Measurements from ENCODE around the gene SPATA20. TPM values are rescaled to one million over a fixed set of nuclear protein-coding genes. Genes with fewer than 3 reads are reported as not detected.

SPATA20 gene
- total and polyA plus RNA-seq, 9 donors, result 43.5 to 81.2 (median 60.5) TPM

DNA sequence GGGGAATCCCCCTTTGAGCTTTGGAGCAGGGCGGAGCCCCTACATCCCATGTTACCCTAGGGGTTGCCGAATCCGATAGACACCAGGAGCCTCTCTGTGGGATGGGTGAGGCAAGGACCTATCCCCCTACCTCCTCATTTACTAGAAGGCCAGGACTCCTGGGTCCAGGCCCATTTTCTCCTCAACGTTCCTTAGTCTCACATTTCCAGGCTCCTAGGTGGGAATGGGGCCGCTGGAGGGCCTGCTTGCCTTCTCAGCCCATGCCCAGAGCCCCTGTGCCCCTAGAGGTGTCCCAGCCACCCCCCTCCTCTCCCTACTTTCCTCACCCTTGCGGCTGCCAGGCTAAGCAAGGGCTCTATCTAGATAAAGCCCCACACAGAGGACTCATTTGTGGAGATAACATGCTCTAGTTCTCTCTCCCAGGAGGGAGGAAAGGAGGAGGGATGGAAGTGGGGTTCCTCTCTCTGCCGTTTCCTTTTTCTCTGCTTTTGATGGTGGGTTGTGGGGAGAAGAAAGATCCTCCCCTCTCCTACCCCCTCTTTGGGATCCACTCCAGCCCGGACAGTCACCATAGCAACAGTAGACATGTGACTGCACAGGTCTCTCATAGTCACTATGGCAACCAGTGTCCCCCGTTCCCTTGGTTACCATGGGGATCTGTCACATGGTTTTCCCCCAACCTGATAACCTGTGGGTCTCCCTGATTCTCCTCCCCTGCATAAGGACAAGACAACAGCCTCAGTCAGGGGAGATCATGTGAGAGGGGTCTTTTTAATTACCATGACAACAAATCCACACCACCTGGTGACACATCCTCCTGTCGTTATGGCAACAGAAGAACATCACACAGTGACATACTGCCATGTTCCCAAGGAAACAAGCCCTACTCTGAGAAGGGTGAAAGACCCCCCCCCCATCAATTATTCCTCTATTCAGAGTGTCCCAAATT lies 18.7 kb downstream of the SPATA20 start:
- 36 to 46% (median 44%) methylated on average over 10 of the region's 10 CpGs for WGBS, 3 donors
- peak overlapping the region in 1 of 2 donors; percentile 44 for H3K27ac ChIP-seq
- no peaks in the 10 kb centered on the region for H3K36me3 ChIP-seq
- intact Hi-C loops (cut with DNase I), result no loop called here
- H3K4me1 ChIP-seq (ENCODE audit: insufficient read depth), result peaks cover 8% of the 10 kb centered on the region
- H3K9me3 ChIP-seq, result no peaks in the 10 kb centered on the region
- no peaks in the 10 kb centered on the region for H3K27me3 ChIP-seq
- no peak overlapping the region for H3K4me3 ChIP-seq
- peak in 1 of 5 donors; percentile 58 for DNase-seq
- TF ChIP-seq, protein P1, sequence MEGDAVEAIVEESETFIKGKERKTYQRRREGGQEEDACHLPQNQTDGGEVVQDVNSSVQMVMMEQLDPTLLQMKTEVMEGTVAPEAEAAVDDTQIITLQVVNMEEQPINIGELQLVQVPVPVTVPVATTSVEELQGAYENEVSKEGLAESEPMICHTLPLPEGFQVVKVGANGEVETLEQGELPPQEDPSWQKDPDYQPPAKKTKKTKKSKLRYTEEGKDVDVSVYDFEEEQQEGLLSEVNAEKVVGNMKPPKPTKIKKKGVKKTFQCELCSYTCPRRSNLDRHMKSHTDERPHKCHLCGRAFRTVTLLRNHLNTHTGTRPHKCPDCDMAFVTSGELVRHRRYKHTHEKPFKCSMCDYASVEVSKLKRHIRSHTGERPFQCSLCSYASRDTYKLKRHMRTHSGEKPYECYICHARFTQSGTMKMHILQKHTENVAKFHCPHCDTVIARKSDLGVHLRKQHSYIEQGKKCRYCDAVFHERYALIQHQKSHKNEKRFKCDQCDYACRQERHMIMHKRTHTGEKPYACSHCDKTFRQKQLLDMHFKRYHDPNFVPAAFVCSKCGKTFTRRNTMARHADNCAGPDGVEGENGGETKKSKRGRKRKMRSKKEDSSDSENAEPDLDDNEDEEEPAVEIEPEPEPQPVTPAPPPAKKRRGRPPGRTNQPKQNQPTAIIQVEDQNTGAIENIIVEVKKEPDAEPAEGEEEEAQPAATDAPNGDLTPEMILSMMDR (IDR thresholded peaks at IDR 0.05), result no peak
- no peak for TF ChIP-seq EP300 (IDR thresholded peaks at IDR 0.05)
- TF ChIP-seq POLR2A (IDR thresholded peaks at IDR 0.05), result no peak

DNA sequence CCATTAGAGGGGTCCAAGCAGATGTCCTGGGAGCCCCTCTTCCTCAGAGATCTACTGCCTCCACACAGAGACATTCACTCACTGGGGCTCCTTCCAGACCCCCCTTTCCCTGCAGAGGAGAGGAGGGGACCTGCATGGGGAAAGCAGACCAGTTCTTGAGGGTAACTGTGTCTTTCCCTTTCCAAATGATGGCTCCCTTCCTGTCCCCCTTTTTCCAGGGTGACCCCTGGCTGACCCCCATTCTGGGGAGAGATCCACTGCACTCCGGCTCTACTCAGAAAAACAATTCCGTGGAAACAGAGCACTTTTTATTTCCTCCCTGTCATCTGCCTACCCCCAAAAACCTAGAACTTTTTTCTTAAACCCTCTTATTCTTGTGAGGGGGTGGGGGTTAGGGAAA lies 19.9 kb downstream of the SPATA20 start:
- intact Hi-C loops (cut with DNase I), result no loop called here
- WGBS, 3 donors, result 25 to 45% (median 27%) methylated on average over 2 of the region's 2 CpGs
- Histone ChIP-seq H3K9me3 (no peaks in the 10 kb centered on the region), H3K27me3 (no peaks in the 10 kb centered on the region), H3K4me3 (no peak overlapping the region), H3K4me1 (ENCODE audit: insufficient read depth) (peaks cover 8% of the 10 kb centered on the region), H3K27ac (no peak overlapping the region), H3K36me3 (no peaks in the 10 kb centered on the region)
- TF ChIP-seq EP300 (IDR thresholded peaks at IDR 0.05) (no peak), POLR2A (IDR thresholded peaks at IDR 0.05) (no peak)
- TF ChIP-seq, protein P1 (IDR thresholded peaks at IDR 0.05), result no peak
- no peak for DNase-seq

DNA sequence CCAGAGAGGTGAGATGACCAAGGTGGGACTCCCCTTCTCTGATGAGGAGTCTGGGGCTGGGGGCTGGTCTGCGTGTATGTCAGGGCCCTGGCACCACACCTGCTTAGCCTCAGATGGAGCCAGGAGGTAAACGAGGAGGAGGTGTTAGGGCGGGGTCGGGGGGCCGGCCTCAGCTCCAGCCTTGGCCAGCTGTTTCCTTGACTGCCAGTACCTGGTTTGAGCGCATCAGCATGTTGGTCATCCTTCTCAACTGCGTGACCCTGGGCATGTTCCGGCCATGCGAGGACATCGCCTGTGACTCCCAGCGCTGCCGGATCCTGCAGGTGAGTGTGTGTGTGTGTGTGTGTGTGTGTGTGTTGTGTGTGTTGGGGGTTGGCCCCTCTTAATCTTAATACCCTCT lies 21.7 kb downstream of the SPATA20 start:
- TF ChIP-seq POLR2A (IDR thresholded peaks at IDR 0.05), result no peak
- TF ChIP-seq, protein P1 (IDR thresholded peaks at IDR 0.05), result no peak
- no peak for DNase-seq
- Histone ChIP-seq H3K9me3 (no peaks in the 10 kb centered on the region), H3K27ac (no peak overlapping the region), H3K27me3 (no peaks in the 10 kb centered on the region), H3K36me3 (no peaks in the 10 kb centered on the region), H3K4me1 (ENCODE audit: insufficient read depth) (peaks cover 8% of the 10 kb centered on the region), H3K4me3 (no peak overlapping the region)
- intact Hi-C loops (cut with DNase I), result no loop called here
- 87 to 91% (median 87%) methylated on average over 12 of the region's 12 CpGs for WGBS, 3 donors

DNA sequence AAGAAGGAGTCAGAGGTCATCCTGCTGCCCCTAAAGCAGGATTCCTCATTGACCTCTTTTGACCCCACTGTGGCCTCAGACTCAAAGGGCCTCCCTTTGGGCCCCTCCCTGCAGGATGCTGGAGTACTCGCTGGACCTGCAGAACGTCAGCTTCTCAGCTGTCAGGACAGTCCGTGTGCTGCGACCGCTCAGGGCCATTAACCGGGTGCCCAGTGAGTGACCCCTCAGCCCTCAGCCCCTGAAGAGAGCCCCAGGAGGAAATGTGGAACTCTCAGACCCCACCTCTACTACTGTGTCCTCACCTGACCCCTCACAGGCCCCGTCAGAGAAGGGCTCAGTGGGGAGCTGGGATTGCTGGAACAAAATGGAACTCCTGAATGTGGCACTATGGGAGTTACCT lies 22.6 kb downstream of the SPATA20 start:
- no peaks in the 10 kb centered on the region for H3K27me3 ChIP-seq
- no peaks in the 10 kb centered on the region for H3K36me3 ChIP-seq
- H3K9me3 ChIP-seq, result no peaks in the 10 kb centered on the region
- H3K27ac ChIP-seq, result no peak overlapping the region
- 88 to 94% (median 93%) methylated on average over 6 to 7 of the region's 7 CpGs for WGBS, 3 donors
- H3K4me1 ChIP-seq (ENCODE audit: insufficient read depth), result peaks cover 4% of the 10 kb centered on the region
- TF ChIP-seq, protein P1 (IDR thresholded peaks at IDR 0.05), result no peak
- TF ChIP-seq EP300 (IDR thresholded peaks at IDR 0.05) (no peak), POLR2A (IDR thresholded peaks at IDR 0.05) (no peak)
- no peak overlapping the region for H3K4me3 ChIP-seq
- intact Hi-C loops (cut with DNase I), result no loop called here
- DNase-seq, result no peak

Data from ovary (tissue), 9 donors.